Stimulated activated CD4-positive, alpha-beta T cell treated with anti-CD3 and anti-CD28 coated beads, TNF-alpha, amount 100 ng/mL, for 24 hours (primary cell): ENCODE results near the gene BET1.

Source experiments
- DNase-seq, 3 experiments: peaks; one replicate each; pipeline ENCODE4 v3.0.0-alpha.2; 2020; ENCODE audit warnings: low read depth in 3 of 3

BET1 gene

DNA sequence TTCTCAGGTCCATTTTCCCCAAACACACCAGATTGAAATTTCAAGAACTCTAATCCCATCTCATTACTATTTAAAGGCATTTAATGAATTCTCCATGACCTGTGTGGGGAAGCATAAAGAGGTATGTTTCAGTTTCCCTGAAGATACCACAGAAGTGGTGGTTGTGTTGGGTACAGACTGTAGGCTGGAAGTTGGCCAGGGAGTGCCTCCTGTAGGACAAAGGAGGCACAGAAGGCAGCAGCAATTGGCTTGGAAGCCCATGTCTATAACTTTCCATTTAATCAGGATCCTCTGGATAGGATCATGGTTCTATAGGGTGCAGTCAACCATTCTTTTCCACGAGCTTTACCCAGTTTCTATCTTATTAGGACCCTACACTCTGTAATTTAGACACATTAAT, 8.6 kb upstream of the BET1 start:
- DNase-seq, result no peak

GRCh38 chr7:94011714-94012353, 7.7 kb upstream of the BET1 start:
- no peak for DNase-seq

DNA sequence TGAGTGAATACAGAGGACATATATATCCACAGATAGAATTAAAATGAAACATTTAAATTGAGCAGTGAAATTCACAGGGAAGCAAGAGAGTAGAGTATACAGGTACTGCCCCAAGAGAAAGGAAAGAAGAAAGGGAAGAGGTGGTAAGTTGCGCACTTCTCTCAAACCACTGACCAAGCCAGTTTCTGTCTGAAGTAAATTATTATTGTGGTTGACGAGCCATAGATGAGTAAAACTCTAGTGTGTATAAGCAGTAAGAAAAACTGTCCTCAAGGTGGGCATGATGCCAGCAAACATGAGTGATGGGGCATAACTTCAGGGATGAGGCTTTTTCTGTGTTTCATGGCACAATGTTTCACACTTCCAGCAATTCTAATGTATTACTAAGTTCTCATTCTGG, 4.4 kb upstream of the BET1 start:
- DNase-seq, result no peak

- DNase-seq, result no peak
Observed at GRCh38 chr7:94005753-94006152, 1.6 kb upstream of the BET1 start.

GRCh38 chr7:94003446-94004023, 620 bp downstream of the BET1 start:
- no peak for DNase-seq

DNA sequence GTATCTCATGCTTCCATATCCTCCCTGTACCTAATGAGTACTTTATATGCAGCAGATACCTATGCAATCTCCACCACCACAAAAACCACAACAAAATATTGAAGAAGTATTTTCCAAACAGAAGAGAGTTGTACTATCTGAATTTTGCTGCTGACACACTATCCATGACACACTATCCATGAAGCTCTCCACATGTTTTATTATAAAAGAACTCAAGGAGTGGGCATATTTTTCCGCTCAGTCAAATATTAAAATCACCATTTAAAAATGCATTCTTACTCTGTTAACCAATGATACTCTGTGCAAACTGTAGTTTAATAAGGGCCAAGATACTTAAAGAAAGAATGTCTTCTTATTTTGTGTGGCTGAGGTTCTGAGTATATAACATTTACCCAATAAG, 2.8 kb downstream of the BET1 start:
- no peak for DNase-seq

DNA sequence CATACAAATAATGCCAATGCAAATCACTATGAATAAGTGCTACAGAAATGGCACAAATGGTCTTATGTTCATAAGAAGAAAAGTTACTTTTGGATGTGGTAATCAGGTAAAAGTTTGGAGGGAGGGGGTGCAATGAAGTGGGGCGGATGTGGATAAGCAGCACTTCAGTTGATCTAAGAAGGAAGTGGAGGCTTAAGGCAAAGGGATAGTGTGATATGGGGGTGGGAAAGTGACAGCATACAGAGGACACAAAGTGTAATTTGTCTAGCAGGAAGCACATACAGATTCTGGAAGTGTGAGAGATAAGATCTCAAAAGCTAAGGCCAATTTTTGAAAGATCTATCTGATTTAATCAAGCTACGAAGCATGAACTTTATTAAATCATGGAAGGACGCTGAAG, 6.3 kb downstream of the BET1 start:
- no peak for DNase-seq

DNA sequence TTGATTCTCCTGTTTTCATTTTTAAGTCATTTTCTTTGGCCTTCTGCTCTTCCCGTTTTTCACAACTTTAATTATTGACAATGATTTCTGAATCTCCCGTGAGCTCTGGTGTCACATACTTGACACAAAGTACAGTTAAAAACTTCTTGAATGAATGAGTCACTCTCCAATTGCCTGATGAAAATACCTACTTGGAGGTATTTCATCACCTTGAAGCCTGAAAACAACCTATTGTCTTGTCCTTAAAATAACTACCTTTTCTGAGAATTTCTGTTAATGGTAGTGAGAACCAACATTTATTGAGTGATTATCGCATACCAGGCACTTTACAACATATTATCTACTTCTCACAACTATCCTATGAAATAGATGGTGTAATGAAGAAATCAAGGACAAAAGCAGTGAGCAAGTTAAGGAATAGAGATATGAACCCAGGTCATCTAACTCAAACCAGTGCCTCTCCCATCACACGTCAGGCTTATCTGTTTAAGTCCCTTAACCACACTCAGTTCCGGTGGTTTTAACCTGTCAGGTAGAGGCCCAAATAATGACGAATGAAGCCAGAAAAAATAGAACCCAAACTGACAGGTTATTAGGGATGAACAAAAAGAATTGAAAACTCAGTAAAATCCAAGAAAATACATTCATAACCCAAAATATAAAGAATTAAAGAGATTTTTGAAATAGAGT, 11.6 kb downstream of the BET1 start:
- no peak for DNase-seq

- no peak for DNase-seq
Observed at GRCh38 chr7:93987297-93987696, 16.9 kb downstream of the BET1 start.

DNA sequence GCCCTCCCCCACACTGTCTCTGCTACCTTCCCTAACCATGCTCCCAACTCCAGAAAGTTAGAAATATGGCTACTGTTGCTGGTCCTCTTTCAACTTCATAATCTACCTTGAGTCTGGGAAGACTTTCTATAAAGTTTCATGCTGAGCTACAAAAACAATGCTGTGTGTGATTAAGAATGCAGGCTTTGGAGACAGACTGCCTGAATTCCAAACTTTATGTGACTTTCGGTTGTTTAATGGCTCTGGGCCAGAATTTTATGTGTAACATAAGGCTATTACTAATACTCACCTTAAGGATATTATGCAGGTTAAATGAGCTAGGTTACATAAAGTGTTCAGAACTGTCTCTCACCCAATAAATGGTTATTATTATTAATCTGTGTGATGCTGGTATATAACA, 19.1 kb downstream of the BET1 start:
- DNase-seq, result no peak

GRCh38 chr7:93984024-93984423, 20.1 kb downstream of the BET1 start:
- DNase-seq, result no peak

DNA sequence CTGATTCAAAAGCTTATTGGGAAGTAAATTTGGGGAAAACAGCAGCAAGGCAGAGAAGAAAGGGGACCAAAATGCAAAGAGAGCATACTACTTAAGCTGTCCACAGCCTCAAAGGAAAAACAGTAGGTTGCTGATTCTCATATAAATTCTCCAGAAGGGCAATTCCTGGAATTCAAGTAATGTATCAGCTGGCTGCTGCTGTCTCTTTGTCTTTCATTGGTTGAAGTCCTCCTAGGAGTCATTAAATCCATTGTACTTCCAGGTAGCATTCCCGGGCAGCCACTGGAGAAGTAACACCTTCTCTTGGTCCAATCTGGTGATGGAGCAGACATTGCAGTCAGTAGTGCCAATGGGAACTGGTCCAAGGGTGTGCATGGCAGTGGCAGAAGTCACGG, 22.7 kb downstream of the BET1 start:
- no peak for DNase-seq

DNA sequence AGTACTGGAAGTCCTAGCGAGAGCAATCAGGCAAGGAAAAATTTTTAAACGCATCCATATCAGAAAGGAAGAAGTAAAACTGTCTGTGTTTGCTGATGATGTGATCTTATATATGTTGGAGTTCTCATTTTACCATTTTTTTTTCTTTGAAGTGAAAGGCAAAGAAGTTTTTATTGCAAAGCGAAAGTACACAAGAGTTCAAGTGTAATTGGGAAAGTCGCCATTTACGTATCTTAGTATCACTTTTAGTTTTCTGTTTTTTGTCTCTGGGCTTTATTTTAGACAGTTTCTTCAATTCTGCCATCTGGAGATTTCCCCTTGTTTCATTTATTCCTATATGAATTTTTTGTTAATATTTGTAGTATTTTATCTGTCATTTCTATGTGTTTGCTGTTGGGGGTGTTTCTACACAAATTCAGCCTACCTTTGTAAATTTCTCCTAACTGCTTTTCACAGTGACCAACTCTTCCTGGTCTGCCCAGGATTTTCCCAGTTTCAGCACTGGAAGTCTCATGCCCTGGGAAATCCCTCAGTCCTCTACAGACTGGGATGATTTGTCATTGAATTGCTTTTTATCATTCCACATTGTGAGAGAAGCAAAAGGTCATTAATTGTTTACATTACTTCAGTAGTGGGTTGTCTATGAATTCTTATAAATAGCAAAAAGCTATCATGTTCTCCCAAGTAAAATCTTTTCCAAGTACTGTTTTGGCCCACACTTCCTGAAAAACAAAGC, 23.2 kb downstream of the BET1 start:
- no peak for DNase-seq

DNA sequence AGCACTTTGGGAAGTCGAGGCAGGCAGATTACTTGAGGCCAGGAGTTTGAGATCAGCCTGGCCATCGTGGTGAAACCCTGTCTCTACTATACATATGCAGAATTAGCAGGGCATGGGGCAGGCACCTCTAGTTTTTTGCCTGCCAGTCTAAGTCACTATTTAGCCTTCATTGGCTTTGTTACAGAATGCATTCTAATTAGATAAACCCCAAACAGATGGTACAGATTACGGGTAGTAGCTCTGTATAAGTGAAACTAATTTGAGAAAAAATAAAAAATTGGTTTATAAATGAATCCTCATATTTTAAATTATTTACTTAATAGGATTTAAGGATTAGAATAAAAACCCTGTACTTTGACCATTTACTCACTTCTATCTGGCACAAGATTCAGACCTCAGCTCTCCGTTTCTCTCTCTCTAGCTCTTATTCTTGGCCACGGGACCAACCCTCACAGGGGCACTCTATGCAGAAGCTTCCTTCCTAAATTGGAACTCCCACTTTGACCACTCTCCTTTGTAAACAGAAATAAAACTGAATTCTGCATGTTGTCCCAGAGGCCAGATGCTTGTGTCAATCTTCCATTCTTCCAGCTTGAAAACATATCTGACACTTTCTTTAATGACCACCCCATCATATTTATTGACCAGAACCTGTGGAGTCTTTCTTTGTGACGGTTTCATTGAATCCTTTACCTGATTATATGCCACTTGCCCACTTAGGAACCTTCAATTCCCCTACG, 26.8 kb downstream of the BET1 start:
- DNase-seq, result no peak

DNA sequence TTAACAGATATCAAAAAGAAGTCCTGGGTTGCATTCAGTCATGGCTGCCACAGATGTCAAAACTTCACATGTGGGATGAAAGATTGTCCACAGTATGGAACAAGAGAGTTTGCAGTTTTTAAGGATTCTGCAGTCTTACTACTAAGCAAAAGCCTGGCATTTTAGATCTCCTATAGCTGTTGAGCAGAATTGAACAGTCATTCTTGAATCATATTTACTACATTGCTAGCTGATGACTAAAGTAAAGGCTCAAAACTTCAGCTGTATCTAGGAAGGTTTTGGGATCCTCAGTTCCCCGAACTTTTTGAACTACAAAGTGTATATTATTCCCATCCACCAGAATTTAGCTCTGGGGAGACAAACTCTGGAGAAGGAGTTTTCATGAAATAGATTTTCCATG, 31.0 kb downstream of the BET1 start:
- no peak for DNase-seq

GRCh38 chr7:93972029-93972725, 32.0 kb downstream of the BET1 start:
- no peak for DNase-seq

GRCh38 chr7:93968911-93969620, 35.1 kb downstream of the BET1 start:
- no peak for DNase-seq

DNA sequence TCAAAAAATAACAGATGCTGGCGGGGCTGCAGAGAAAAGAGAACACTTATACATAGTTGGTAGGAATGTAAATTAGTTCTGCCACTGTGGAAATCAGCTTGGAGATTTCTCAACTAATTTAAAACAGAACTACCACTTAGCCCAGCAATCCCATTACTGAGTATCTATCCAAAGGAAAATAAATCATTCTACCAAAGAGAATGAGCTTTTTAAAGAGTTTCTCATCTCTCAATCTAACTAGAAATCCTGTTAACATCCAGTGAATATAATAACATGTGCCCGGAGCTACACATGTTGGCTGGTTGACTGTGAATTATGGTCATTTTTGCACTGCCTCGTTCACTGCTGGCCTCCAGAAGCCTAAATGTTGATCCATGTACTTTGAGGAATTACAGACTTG, 39.3 kb downstream of the BET1 start:
- no peak for DNase-seq

GRCh38 chr7:93964262-93964661, 39.9 kb downstream of the BET1 start:
- no peak for DNase-seq

DNA sequence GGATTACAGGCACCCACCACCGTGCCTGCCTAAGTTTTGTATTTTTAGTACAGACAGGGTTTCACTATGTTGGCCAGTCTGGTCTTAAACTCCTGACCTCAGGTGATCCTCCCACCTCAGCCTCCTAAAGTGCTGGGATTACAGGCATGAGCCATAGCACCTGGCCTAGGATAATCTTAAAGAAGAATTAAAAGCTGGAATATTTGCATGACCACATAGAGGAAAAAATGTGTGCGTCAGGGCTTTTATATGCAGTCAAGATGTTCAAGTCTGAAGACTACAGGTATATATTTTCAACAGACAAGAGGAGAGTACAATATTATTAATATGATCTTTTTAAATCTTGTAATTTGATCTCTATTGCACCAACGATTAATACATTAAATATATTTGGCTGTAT, 43.2 kb downstream of the BET1 start:
- DNase-seq, result no peak

- no peak for DNase-seq
Observed at GRCh38 chr7:93958651-93959050, 45.5 kb downstream of the BET1 start.
